Measurements from ENCODE around the gene SPDYE16. TPM values are rescaled to one million over a fixed set of nuclear protein-coding genes. Genes with fewer than 3 reads are reported as not detected.
"Not testable (repeated sequence)": the region's sequence is repeated elsewhere in the genome, so short reads cannot be mapped to it uniquely, and the experiment has no call there.

Gene SPDYE16
- total RNA-seq, 2 experiments from 2014 or later, result 0.53 TPM; not detected in 1

DNA sequence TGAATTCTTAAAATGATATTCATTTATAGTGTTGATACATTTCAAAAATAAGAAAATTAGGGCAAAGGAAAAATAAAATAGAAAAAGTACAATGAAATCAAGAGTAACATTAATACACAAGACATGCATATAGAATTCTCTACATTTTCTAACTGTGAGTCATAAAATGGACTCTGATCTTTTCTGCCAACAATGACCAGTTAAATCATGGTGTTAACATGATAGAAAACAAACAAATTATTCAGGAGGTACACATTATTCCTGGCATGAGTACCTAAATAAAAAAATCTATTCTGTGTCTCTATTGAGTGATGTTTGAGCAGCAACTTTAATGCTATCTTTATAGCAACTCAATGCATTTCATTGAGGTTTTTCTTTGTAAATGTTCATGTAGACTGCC, 25.6 kb upstream of the SPDYE16 start:
- H3K36me3 ChIP-seq (ENCODE audit: insufficient read depth, low read length); H3K27me3 Mint-ChIP-seq; H3K9me3 ChIP-seq (ENCODE audit: control insufficient read depth in 1 of 2, insufficient read depth in 1 of 2, low read length in 2 of 2); H3K4me3 Mint-ChIP-seq; DNase-seq; H3K27me3 ChIP-seq (ENCODE audit: control insufficient read depth in 1 of 2, insufficient read depth in 2 of 2, low read length in 2 of 2); ATAC-seq (ENCODE audit: poor library complexity); POLR2A ChIA-PET; H3K9me3 Mint-ChIP-seq; H3K4me1 Mint-ChIP-seq (ENCODE audit: low read depth); CTCF ChIA-PET; H3K4me1 ChIP-seq (ENCODE audit: insufficient read depth, low read length); intact Hi-C loops (cut with DNase I, micrococcal nuclease); H3K27ac Mint-ChIP-seq; H3K27ac ChIP-seq (ENCODE audit: low read depth in 1 of 2, low read length in 2 of 2); H3K4me3 ChIP-seq (ENCODE audit: low read length): not testable (repeated sequence)
- peaks cover 25% of the 10 kb centered on the region for H3K36me3 Mint-ChIP-seq (ENCODE audit: low read depth)

DNA sequence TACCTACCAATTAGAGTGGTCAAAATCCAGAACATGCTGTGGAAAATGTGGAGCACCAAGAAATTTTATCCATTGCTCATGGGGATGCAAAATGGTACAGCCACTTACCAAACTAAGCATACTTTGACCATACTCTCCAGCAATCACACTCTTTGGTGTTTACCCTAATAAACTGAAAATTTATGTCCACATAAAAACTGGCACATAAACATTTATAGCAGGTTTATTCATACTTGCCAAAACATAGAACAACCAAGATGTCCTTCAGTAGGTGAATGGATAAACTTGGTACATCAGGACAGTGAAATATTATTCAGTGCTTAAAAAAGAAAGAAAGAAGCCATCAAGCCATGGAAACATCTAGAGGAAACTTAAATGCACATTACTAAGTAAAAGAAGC, 24.7 kb upstream of the SPDYE16 start:
- H3K9me3 ChIP-seq (ENCODE audit: control insufficient read depth in 1 of 2, insufficient read depth in 1 of 2, low read length in 2 of 2); ATAC-seq (ENCODE audit: poor library complexity); H3K36me3 ChIP-seq (ENCODE audit: insufficient read depth, low read length); H3K4me3 ChIP-seq (ENCODE audit: low read length); POLR2A ChIA-PET; intact Hi-C loops (cut with DNase I, micrococcal nuclease); CTCF ChIA-PET; H3K4me3 Mint-ChIP-seq; H3K27me3 ChIP-seq (ENCODE audit: control insufficient read depth in 1 of 2, insufficient read depth in 2 of 2, low read length in 2 of 2); H3K27me3 Mint-ChIP-seq; H3K27ac Mint-ChIP-seq; H3K27ac ChIP-seq (ENCODE audit: low read depth in 1 of 2, low read length in 2 of 2); H3K9me3 Mint-ChIP-seq; H3K4me1 ChIP-seq (ENCODE audit: insufficient read depth, low read length); DNase-seq: not testable (repeated sequence)
- Mint-ChIP-seq H3K36me3 (ENCODE audit: low read depth) (peaks cover 23% of the 10 kb centered on the region), H3K4me1 (ENCODE audit: low read depth) (peaks cover 11% of the 10 kb centered on the region)

DNA sequence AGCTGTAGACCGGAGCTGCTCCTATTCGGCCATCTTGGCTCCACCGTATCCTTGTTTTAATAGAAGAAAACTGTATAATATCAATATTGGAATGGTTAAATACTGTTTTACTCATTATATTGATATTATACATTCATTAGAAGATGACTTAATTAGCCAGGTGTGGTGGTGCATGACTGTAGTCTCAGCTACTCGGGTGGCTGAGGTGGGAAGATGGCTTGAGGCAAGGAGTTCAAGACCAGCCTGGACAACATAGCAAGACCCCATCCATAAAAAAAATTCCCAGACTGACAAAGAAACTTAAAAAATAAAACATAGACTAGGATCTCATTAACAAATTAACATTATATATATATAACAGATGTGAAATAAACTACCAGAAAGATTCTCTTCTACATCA, 24.2 kb upstream of the SPDYE16 start:
- H3K4me3 Mint-ChIP-seq; H3K4me1 ChIP-seq (ENCODE audit: insufficient read depth, low read length); H3K4me1 Mint-ChIP-seq (ENCODE audit: low read depth); CTCF ChIA-PET; H3K9me3 ChIP-seq (ENCODE audit: control insufficient read depth in 1 of 2, insufficient read depth in 1 of 2, low read length in 2 of 2); H3K9me3 Mint-ChIP-seq; H3K27ac Mint-ChIP-seq; H3K27me3 Mint-ChIP-seq; H3K4me3 ChIP-seq (ENCODE audit: low read length); H3K27me3 ChIP-seq (ENCODE audit: control insufficient read depth in 1 of 2, insufficient read depth in 2 of 2, low read length in 2 of 2); H3K27ac ChIP-seq (ENCODE audit: low read depth in 1 of 2, low read length in 2 of 2); intact Hi-C loops (cut with DNase I, micrococcal nuclease); DNase-seq; ATAC-seq (ENCODE audit: poor library complexity); H3K36me3 ChIP-seq (ENCODE audit: insufficient read depth, low read length); POLR2A ChIA-PET: not testable (repeated sequence)
- H3K36me3 Mint-ChIP-seq (ENCODE audit: low read depth), result peaks cover 20% of the 10 kb centered on the region

DNA sequence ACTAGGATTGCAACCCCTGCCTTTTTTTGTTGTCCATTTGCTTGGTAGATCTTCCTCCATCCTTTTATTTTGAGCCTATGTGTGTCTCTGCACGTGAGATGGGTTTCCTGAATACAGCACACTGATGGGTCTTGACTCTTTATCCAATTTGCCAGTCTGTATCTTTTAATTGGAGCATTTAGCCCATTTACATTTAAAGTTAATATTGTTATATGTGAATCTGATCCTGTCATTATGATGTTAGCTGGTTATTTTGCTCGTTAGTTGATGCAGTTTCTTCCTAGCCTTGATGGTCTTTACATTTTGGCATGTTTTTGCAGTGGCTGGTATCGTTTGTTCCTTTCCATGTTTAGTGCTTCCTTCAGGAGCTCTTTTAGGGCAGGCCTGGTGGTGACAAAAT, 21.9 kb upstream of the SPDYE16 start:
- DNase-seq; H3K4me3 Mint-ChIP-seq; ATAC-seq (ENCODE audit: poor library complexity); H3K36me3 ChIP-seq (ENCODE audit: insufficient read depth, low read length); H3K9me3 Mint-ChIP-seq; POLR2A ChIA-PET; CTCF ChIA-PET; H3K27me3 ChIP-seq (ENCODE audit: control insufficient read depth in 1 of 2, insufficient read depth in 2 of 2, low read length in 2 of 2); H3K27ac ChIP-seq (ENCODE audit: low read depth in 1 of 2, low read length in 2 of 2); H3K4me1 ChIP-seq (ENCODE audit: insufficient read depth, low read length); H3K4me3 ChIP-seq (ENCODE audit: low read length); H3K27ac Mint-ChIP-seq; H3K27me3 Mint-ChIP-seq; H3K9me3 ChIP-seq (ENCODE audit: control insufficient read depth in 1 of 2, insufficient read depth in 1 of 2, low read length in 2 of 2); intact Hi-C loops (cut with DNase I, micrococcal nuclease): not testable (repeated sequence)
- peaks cover 12% of the 10 kb centered on the region for H3K4me1 Mint-ChIP-seq (ENCODE audit: low read depth)
- H3K36me3 Mint-ChIP-seq (ENCODE audit: low read depth), result peaks cover 20% of the 10 kb centered on the region

DNA sequence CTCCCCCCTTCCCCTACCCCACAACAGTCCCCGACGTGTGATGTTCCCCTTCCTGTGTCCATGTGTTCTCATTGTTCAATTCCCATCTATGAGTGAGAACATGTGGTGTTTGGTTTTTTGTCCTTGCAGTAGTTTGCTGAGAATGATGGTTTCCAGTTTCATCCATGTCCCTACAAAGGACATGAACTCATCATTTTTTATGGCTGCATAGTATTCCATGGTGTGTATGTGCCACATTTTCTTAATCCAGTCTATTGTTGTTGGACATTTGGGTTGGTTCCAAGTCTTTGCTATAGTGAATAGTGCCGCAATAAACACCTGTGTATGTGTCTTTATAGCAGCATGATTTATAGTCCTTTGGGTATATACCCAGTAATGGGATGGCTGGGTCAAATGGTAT, 18.2 kb upstream of the SPDYE16 start:
- DNase-seq; POLR2A ChIA-PET; H3K27me3 Mint-ChIP-seq; H3K4me3 ChIP-seq (ENCODE audit: low read length); H3K36me3 ChIP-seq (ENCODE audit: insufficient read depth, low read length); H3K27me3 ChIP-seq (ENCODE audit: control insufficient read depth in 1 of 2, insufficient read depth in 2 of 2, low read length in 2 of 2); H3K27ac ChIP-seq (ENCODE audit: low read depth in 1 of 2, low read length in 2 of 2); H3K9me3 Mint-ChIP-seq; intact Hi-C loops (cut with DNase I, micrococcal nuclease); ATAC-seq (ENCODE audit: poor library complexity); H3K9me3 ChIP-seq (ENCODE audit: control insufficient read depth in 1 of 2, insufficient read depth in 1 of 2, low read length in 2 of 2); H3K4me1 ChIP-seq (ENCODE audit: insufficient read depth, low read length); CTCF ChIA-PET; H3K27ac Mint-ChIP-seq; H3K4me3 Mint-ChIP-seq: not testable (repeated sequence)
- peaks cover 25% of the 10 kb centered on the region for H3K36me3 Mint-ChIP-seq (ENCODE audit: low read depth)
- peaks cover 27% of the 10 kb centered on the region for H3K4me1 Mint-ChIP-seq (ENCODE audit: low read depth)

DNA sequence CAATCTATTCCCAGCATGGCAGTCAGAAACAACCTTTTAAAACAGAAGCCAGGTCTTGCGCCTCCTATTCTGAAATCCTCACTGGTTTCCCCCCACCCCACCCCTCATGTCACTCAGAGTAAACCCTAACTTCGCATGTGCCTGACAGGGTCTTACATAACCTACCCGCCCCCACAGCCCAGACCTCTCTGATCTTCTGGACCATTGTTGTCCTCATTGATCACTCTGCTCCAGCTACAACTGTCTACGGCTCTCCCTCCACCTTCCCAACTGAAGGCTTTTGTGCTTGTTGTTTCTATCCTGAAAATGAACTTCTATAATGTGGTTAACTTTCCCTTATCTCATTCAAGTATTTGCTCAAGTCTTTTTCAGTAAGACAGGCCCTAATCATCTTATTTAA, 17.1 kb upstream of the SPDYE16 start:
- POLR2A ChIA-PET; H3K4me1 ChIP-seq (ENCODE audit: insufficient read depth, low read length); H3K9me3 ChIP-seq (ENCODE audit: control insufficient read depth in 1 of 2, insufficient read depth in 1 of 2, low read length in 2 of 2); ATAC-seq (ENCODE audit: poor library complexity); H3K4me3 ChIP-seq (ENCODE audit: low read length); CTCF ChIA-PET; H3K27ac Mint-ChIP-seq; H3K4me3 Mint-ChIP-seq; H3K36me3 ChIP-seq (ENCODE audit: insufficient read depth, low read length); DNase-seq; H3K27me3 Mint-ChIP-seq; intact Hi-C loops (cut with DNase I, micrococcal nuclease); H3K9me3 Mint-ChIP-seq; H3K27me3 ChIP-seq (ENCODE audit: control insufficient read depth in 1 of 2, insufficient read depth in 2 of 2, low read length in 2 of 2); H3K27ac ChIP-seq (ENCODE audit: low read depth in 1 of 2, low read length in 2 of 2): not testable (repeated sequence)
- peaks cover 33% of the 10 kb centered on the region for H3K4me1 Mint-ChIP-seq (ENCODE audit: low read depth)
- H3K36me3 Mint-ChIP-seq (ENCODE audit: low read depth), result peaks cover 28% of the 10 kb centered on the region

DNA sequence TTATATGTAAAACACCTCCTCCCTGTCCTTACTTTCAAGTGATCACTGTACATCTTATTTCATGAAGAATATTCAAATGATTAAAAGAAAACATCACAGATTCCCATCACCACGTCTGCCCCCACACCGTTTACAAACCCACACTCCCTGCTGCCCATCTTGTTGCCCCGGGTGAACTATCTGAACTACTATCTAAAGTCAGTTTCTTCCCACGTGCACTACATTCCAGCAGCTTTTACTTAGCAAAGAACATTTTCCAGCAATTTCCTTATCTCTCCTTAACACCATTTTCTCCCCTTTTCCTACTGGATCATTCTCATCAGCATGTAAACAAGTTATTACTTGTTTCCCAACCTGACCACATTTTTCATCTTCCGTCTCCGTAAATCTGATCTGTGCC, 16.6 kb upstream of the SPDYE16 start:
- H3K9me3 Mint-ChIP-seq; H3K4me3 Mint-ChIP-seq; H3K27me3 ChIP-seq (ENCODE audit: control insufficient read depth in 1 of 2, insufficient read depth in 2 of 2, low read length in 2 of 2); POLR2A ChIA-PET; ATAC-seq (ENCODE audit: poor library complexity); CTCF ChIA-PET; intact Hi-C loops (cut with DNase I, micrococcal nuclease); DNase-seq; H3K4me1 ChIP-seq (ENCODE audit: insufficient read depth, low read length); H3K27me3 Mint-ChIP-seq; H3K27ac ChIP-seq (ENCODE audit: low read depth in 1 of 2, low read length in 2 of 2); H3K4me3 ChIP-seq (ENCODE audit: low read length); H3K36me3 ChIP-seq (ENCODE audit: insufficient read depth, low read length); H3K9me3 ChIP-seq (ENCODE audit: control insufficient read depth in 1 of 2, insufficient read depth in 1 of 2, low read length in 2 of 2): not testable (repeated sequence)
- peak overlapping the region; percentile 6 for H3K27ac Mint-ChIP-seq
- H3K4me1 Mint-ChIP-seq (ENCODE audit: low read depth), result peaks cover 37% of the 10 kb centered on the region
- peaks cover 31% of the 10 kb centered on the region for H3K36me3 Mint-ChIP-seq (ENCODE audit: low read depth)
